ENCODE measurements around the gene TNRC6B. TPM values are rescaled to one million over a fixed set of nuclear protein-coding genes. Genes with fewer than 3 reads are reported as not detected.

The TNRC6B gene
- total RNA-seq, 1 experiment from 2014 or later: 50.4 TPM

- TF ChIP-seq ZBTB43 (CRISPR knock-in tag; IDR thresholded peaks at IDR 0.05): no peak
These were observed 66.2 kb downstream of the TNRC6B start (continued) for GRCh38 chr22:40243891-40244290.

- ATAC-seq (no peak), DNase-seq (ENCODE audit: low spot score) (no peak)
- Mint-ChIP-seq H3K36me3 (peaks cover 6% of the 10 kb centered on the region), H3K9me3 (no peaks in the 10 kb centered on the region), H3K27ac (peak overlapping the region; percentile 78), H3K4me3 (no peak overlapping the region), H3K4me1 (peaks cover 49% of the 10 kb centered on the region), H3K27me3 (ENCODE audit: low read depth) (no peaks in the 10 kb centered on the region)
- ChIA-PET POLR2A (no interaction called here), CTCF (no interaction called here)
- TF ChIP-seq ARID4B (CRISPR knock-in tag; IDR thresholded peaks at IDR 0.05; ENCODE audit: borderline replicate concordance) (no peak), SOX15 (CRISPR knock-in tag; IDR thresholded peaks at IDR 0.05) (no peak), FOXK1 (CRISPR knock-in tag; IDR thresholded peaks at IDR 0.05) (no peak), ZNF671 (CRISPR knock-in tag; IDR thresholded peaks at IDR 0.05) (no peak), PREB (CRISPR knock-in tag; IDR thresholded peaks at IDR 0.05; ENCODE audit: borderline replicate concordance) (no peak), OVOL2 (CRISPR knock-in tag; IDR thresholded peaks at IDR 0.05; ENCODE audit: borderline replicate concordance) (no peak), IRF2 (CRISPR knock-in tag; IDR thresholded peaks at IDR 0.05; ENCODE audit: borderline replicate concordance, low read depth) (no peak), FOXP1 (CRISPR knock-in tag; IDR thresholded peaks at IDR 0.05; ENCODE audit: borderline replicate concordance) (no peak), MAX (CRISPR knock-in tag; IDR thresholded peaks at IDR 0.05) (no peak), SMAD3 (CRISPR knock-in tag; IDR thresholded peaks at IDR 0.05; ENCODE audit: borderline replicate concordance) (no peak), AFF4 (CRISPR knock-in tag; IDR thresholded peaks at IDR 0.05; ENCODE audit: borderline replicate concordance) (no peak), ZNF138 (CRISPR knock-in tag; conservative IDR thresholded peaks at IDR 0.05) (no peak)
These were observed 66.9 kb downstream of the TNRC6B start for GRCh38 chr22:40244586-40244985.

GRCh38 chr22:40247976-40248375, 70.3 kb downstream of the TNRC6B start:
- H3K27me3 Mint-ChIP-seq (ENCODE audit: low read depth): no peaks in the 10 kb centered on the region
- ATAC-seq: no peak
- no peaks in the 10 kb centered on the region for H3K9me3 Mint-ChIP-seq
- TF ChIP-seq ZNF512 (CRISPR knock-in tag; IDR thresholded peaks at IDR 0.05; ENCODE audit: borderline replicate concordance) (no peak), GABPB1 (CRISPR knock-in tag; IDR thresholded peaks at IDR 0.05) (no peak), ETV6 (CRISPR knock-in tag; IDR thresholded peaks at IDR 0.05) (no peak), ZMAT4 (CRISPR knock-in tag; IDR thresholded peaks at IDR 0.05) (no peak), ATF1 (CRISPR knock-in tag; IDR thresholded peaks at IDR 0.05) (no peak), JAZF1 (CRISPR knock-in tag; IDR thresholded peaks at IDR 0.05) (no peak), TEAD4 (CRISPR knock-in tag; IDR thresholded peaks at IDR 0.05) (no peak), TEAD1 (CRISPR knock-in tag; IDR thresholded peaks at IDR 0.05) (no peak), JUN (CRISPR knock-in tag; IDR thresholded peaks at IDR 0.05) (no peak), NR3C1 (CRISPR knock-in tag; conservative IDR thresholded peaks at IDR 0.05; ENCODE audit: low read depth) (no peak)

More at GRCh38 chr22:40247976-40248375, 70.3 kb downstream of the TNRC6B start:
- no peak for DNase-seq (ENCODE audit: low spot score)
- no peak overlapping the region for H3K4me3 Mint-ChIP-seq
- peaks cover 44% of the 10 kb centered on the region for H3K4me1 Mint-ChIP-seq
- no peak overlapping the region for H3K27ac Mint-ChIP-seq
- peaks cover 9% of the 10 kb centered on the region for H3K36me3 Mint-ChIP-seq
- POLR2A ChIA-PET: no interaction called here
- CTCF ChIA-PET: no interaction called here
